ENCODE measurements around the gene GAS2L2.

DNA sequence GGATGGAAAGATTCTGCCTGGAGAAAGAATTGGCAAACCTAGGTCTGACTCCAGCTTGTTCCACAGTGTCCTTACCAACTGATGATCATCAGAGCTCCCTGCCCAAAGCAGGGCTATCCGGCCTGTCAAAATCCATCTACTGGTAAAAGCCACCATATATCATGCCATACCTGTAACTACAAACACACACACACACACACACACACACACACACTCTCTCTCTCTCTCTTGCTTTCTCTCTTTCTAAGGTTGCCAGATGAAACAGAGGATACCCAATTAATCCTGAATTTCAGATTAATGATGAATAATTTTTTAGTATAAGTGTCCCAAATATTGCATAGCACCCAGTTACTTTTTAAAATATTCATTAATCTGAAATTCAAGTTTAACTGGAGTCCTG lies 43.9 kb upstream of the GAS2L2 start:
- TF ChIP-seq, protein P1, sequence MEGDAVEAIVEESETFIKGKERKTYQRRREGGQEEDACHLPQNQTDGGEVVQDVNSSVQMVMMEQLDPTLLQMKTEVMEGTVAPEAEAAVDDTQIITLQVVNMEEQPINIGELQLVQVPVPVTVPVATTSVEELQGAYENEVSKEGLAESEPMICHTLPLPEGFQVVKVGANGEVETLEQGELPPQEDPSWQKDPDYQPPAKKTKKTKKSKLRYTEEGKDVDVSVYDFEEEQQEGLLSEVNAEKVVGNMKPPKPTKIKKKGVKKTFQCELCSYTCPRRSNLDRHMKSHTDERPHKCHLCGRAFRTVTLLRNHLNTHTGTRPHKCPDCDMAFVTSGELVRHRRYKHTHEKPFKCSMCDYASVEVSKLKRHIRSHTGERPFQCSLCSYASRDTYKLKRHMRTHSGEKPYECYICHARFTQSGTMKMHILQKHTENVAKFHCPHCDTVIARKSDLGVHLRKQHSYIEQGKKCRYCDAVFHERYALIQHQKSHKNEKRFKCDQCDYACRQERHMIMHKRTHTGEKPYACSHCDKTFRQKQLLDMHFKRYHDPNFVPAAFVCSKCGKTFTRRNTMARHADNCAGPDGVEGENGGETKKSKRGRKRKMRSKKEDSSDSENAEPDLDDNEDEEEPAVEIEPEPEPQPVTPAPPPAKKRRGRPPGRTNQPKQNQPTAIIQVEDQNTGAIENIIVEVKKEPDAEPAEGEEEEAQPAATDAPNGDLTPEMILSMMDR (IDR thresholded peaks at IDR 0.05), result no peak
- TF ChIP-seq SP1 (CRISPR knock-in tag; conservative IDR thresholded peaks at IDR 0.05), result no peak
- no peak for TF ChIP-seq ZNF425 (CRISPR knock-in tag; conservative IDR thresholded peaks at IDR 0.05)
- no peak for TF ChIP-seq CREM (CRISPR knock-in tag; IDR thresholded peaks at IDR 0.05)
- no peak for TF ChIP-seq FOXK1 (CRISPR knock-in tag; IDR thresholded peaks at IDR 0.05)
- no peak for TF ChIP-seq NR1H2 (CRISPR knock-in tag; IDR thresholded peaks at IDR 0.05)
- TF ChIP-seq JAZF1 (CRISPR knock-in tag; IDR thresholded peaks at IDR 0.05), result no peak
- TF ChIP-seq ZMAT4 (CRISPR knock-in tag; IDR thresholded peaks at IDR 0.05), result no peak
- TF ChIP-seq RELA (CRISPR knock-in tag; IDR thresholded peaks at IDR 0.05; ENCODE audit: borderline replicate concordance), result no peak
